Mesothelial cell of epicardium (in vitro differentiated cells): ENCODE data around the gene ZNF318. TPM values are rescaled to one million over a fixed set of nuclear protein-coding genes. Genes with fewer than 3 reads are reported as not detected.
"Not testable (repeated sequence)": the region's sequence is repeated elsewhere in the genome, so short reads cannot be mapped to it uniquely, and the experiment has no call there.

Source experiments
- DNase-seq, 2 experiments: peaks; one replicate each; pipeline ENCODE4 v3.0.0; 2021; ENCODE audit warnings: low spot score in 2 of 2; ENCODE audit not compliant: unreplicated experiment in 2 of 2
- H3K27ac Mint-ChIP-seq: 2 replicates; pipeline ENCODE4 v1.8.0; 2021; ENCODE audit warnings: mixed read lengths
- H3K27me3 Mint-ChIP-seq: 2 replicates; pipeline ENCODE4 v1.8.0; 2021; ENCODE audit warnings: low read depth, mixed read lengths
- H3K36me3 Mint-ChIP-seq: 2 replicates; pipeline ENCODE4 v1.8.0; 2021; ENCODE audit warnings: mixed read lengths
- H3K4me1 Mint-ChIP-seq: 2 replicates; pipeline ENCODE4 v1.8.0; 2021; ENCODE audit warnings: mixed read lengths
- H3K4me3 Mint-ChIP-seq: 2 replicates; pipeline ENCODE4 v1.8.0; 2021; ENCODE audit warnings: mild to moderate bottlenecking, moderate library complexity, mixed read lengths
- H3K9me3 Mint-ChIP-seq: 2 replicates; pipeline ENCODE4 v1.8.0; 2021; ENCODE audit warnings: mixed read lengths
- total RNA-seq: library from RNA; stranded (reverse); gene quantifications from 3 replicates; pipeline ENCODE4 v1.2.1, GENCODE V29; 2021
- TF ChIP-seq, protein P1 (sequence below): fragments of 200-600 bp; sonication (generic); IDR thresholded peaks from one replicate; pipeline ENCODE4 v1.5.0; 2021; ENCODE audit warnings: antibody characterized with exemption; ENCODE audit not compliant: unreplicated experiment

ZNF318 gene
- total RNA-seq, 1 donor from 2014 or later = 29.0 TPM

GRCh38 chr6:43396408-43397149 is 27.1 kb upstream of the ZNF318 start:
- Mint-ChIP-seq H3K36me3 (no peaks in the 10 kb centered on the region), H3K27ac (peak overlapping the region; percentile 76), H3K4me3 (no peak overlapping the region), H3K9me3 (no peaks in the 10 kb centered on the region), H3K27me3 (no peaks in the 10 kb centered on the region), H3K4me1 (peaks cover 44% of the 10 kb centered on the region)
- TF ChIP-seq, protein P1, sequence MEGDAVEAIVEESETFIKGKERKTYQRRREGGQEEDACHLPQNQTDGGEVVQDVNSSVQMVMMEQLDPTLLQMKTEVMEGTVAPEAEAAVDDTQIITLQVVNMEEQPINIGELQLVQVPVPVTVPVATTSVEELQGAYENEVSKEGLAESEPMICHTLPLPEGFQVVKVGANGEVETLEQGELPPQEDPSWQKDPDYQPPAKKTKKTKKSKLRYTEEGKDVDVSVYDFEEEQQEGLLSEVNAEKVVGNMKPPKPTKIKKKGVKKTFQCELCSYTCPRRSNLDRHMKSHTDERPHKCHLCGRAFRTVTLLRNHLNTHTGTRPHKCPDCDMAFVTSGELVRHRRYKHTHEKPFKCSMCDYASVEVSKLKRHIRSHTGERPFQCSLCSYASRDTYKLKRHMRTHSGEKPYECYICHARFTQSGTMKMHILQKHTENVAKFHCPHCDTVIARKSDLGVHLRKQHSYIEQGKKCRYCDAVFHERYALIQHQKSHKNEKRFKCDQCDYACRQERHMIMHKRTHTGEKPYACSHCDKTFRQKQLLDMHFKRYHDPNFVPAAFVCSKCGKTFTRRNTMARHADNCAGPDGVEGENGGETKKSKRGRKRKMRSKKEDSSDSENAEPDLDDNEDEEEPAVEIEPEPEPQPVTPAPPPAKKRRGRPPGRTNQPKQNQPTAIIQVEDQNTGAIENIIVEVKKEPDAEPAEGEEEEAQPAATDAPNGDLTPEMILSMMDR = no peak
- DNase-seq = no peak

DNA sequence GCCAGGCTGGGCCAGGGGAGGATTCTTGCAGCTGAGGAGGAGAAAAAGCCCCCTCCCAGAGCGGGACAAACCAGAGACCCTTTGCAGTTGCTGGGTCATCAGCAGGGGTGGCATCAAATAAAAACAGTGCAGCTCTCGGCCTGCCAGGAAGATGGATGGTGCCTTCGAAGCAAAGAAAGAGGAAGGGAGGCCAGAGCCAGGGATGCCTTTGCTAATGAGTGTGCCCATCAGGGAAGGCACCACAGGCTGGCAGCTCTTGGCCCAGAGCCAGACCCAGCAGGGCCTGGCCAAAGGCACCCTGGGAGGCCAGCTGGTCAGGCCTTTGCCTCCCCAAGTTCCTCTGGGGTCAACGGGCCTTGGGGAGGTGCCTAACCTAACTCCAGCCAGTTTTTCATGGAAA is 26.3 kb upstream of the ZNF318 start:
- Mint-ChIP-seq H3K4me1 (peaks cover 52% of the 10 kb centered on the region), H3K36me3 (no peaks in the 10 kb centered on the region), H3K27me3 (no peaks in the 10 kb centered on the region), H3K4me3 (no peak overlapping the region), H3K9me3 (no peaks in the 10 kb centered on the region), H3K27ac (peak overlapping the region; percentile 38)
- TF ChIP-seq, protein P1 = no peak
- no peak for DNase-seq

DNA sequence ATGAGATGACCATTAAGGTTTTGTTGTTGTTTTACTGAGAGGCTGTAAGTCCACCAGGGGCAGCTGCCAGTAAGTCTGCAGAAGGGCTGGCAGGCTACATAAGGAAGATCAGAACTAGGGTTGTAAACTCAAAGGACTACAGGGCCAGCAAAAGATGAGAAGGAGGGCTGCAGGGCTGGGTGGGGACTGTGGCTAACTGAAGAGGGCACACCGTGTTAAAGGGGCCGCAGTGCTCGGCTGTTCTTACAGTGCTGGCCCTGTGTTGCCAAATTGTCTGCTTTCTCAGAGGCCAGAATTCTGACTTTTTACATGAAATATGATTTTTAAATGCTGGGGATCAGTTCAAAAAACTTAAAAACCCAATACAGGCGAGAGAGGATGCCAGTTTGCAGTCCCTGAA is 25.5 kb upstream of the ZNF318 start:
- Mint-ChIP-seq H3K4me3 (no peak overlapping the region), H3K27ac (no peak overlapping the region), H3K36me3 (no peaks in the 10 kb centered on the region), H3K9me3 (no peaks in the 10 kb centered on the region), H3K4me1 (peaks cover 58% of the 10 kb centered on the region), H3K27me3 (no peaks in the 10 kb centered on the region)
- DNase-seq = no peak
- TF ChIP-seq, protein P1 = no peak

GRCh38 chr6:43393602-43394001 is 24.2 kb upstream of the ZNF318 start:
- H3K27ac Mint-ChIP-seq = peak overlapping the region; percentile 88
- H3K4me1 Mint-ChIP-seq = peaks cover 58% of the 10 kb centered on the region
- TF ChIP-seq, protein P1 = no peak
- H3K27me3 Mint-ChIP-seq = no peaks in the 10 kb centered on the region
- peak overlapping the region; percentile 56 for H3K4me3 Mint-ChIP-seq
- no peaks in the 10 kb centered on the region for H3K9me3 Mint-ChIP-seq
- DNase-seq = no peak
- no peaks in the 10 kb centered on the region for H3K36me3 Mint-ChIP-seq

GRCh38 chr6:43393133-43393532 is 23.7 kb upstream of the ZNF318 start:
- not testable (repeated sequence) for DNase-seq, H3K27me3 Mint-ChIP-seq, H3K9me3 Mint-ChIP-seq, H3K36me3 Mint-ChIP-seq
- Mint-ChIP-seq H3K27ac (peak overlapping the region; percentile 88), H3K4me1 (peaks cover 58% of the 10 kb centered on the region), H3K4me3 (peak overlapping the region; percentile 56)

- H3K9me3 Mint-ChIP-seq = no peaks in the 10 kb centered on the region
- no peaks in the 10 kb centered on the region for H3K27me3 Mint-ChIP-seq
- peak overlapping the region; percentile 93 for H3K27ac Mint-ChIP-seq
- no peaks in the 10 kb centered on the region for H3K36me3 Mint-ChIP-seq
- DNase-seq = peak in 1 of 2 experiments; percentile 41
- peak overlapping the region; percentile 56 for H3K4me3 Mint-ChIP-seq
- TF ChIP-seq, protein P1 = no peak
- peaks cover 55% of the 10 kb centered on the region for H3K4me1 Mint-ChIP-seq
These were observed 22.1 kb upstream of the ZNF318 start for GRCh38 chr6:43391440-43392031.

- H3K27me3 Mint-ChIP-seq, DNase-seq, H3K36me3 Mint-ChIP-seq, H3K9me3 Mint-ChIP-seq: not testable (repeated sequence)
- Mint-ChIP-seq H3K27ac (peak overlapping the region; percentile 93), H3K4me1 (peaks cover 49% of the 10 kb centered on the region), H3K4me3 (peak overlapping the region; percentile 56)
These were observed 21.4 kb upstream of the ZNF318 start for GRCh38 chr6:43390753-43391439.
